Hematopoietic multipotent progenitor cell treated with erythropoietin and hydrocortisone succinate and interleukin-3 and kit ligand, for 6 days (in vitro differentiated cells): ENCODE measurements around the gene CYP26B1.

Experiments
- DNase-seq: peaks from one replicate; pipeline ENCODE4 v3.0.0-alpha.2; 2015

CYP26B1 gene

GRCh38 chr2:72154386-72154975 is 6.8 kb upstream of the CYP26B1 start:
- DNase-seq: no peak

GRCh38 chr2:72153924-72154323 is 6.3 kb upstream of the CYP26B1 start:
- DNase-seq: no peak

- DNase-seq: no peak
These were observed 5.5 kb upstream of the CYP26B1 start for GRCh38 chr2:72153026-72153791.

- DNase-seq: no peak
These were observed 3.2 kb upstream of the CYP26B1 start for GRCh38 chr2:72150861-72151356.

- peak; percentile 82 for DNase-seq
These were observed 2.6 kb upstream of the CYP26B1 start for GRCh38 chr2:72150157-72150860.

DNA sequence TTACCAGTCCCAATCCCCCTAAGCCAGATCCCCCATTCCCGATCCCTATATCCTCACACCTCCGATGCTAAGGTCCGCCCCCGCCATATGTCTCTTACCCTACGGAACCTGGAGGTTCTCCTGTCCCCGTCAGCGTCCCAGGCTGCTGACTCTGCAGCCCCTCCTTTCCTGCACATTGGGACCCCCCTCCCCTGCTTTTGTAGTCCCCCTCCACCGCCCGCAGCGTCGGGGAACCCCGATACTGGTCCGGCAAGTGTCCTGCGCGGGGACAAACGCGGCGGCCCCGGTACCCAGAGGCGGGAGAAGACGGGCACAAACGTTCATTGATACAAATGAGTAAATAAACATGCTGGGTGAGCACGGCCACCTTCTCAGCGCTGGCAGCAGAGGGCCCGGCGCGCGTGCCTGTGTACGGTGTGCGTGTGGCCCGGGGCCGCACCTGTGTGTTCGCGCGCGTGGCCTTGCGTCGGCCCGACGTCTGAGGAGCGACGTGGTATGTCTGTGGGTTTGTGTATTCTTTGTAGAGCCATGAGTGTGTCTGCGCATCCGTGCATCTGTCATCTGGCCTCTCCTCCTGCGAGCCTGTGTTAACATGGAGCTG is 2.0 kb upstream of the CYP26B1 start:
- DNase-seq: no peak

DNA sequence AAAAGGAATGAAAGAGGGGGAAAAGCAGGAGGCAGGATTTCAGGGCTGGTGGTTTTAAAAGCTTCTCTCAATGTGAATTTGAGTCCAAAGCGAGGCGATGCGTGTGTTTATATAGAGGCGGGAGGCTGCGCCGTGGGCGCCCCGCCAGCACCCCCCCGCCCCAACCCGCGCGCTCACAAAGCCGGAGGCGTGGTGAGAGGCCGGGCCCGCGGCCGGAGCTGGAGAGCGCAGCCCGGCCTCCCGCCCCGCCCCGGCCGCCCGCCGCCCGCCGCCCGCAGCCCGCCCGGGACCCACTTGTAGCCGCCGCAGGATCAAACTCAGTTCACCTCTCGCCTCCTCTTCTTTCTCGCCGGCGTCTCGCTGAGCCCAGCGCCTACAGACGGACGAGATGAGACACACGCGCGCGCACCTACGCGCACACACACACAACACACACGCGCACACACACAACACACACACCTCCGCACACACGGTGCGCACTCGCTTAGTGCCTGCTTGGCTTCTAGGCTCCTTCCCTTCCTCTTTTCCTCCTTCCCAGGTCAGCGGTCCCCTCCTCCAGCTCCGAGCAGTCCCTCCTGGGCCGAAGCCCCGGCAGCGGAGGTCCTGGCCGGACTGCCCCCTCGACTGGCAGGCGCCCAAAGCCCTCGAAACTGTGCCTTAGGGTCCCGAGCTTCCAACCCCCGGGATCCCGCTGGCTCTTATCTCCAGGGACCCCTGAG is 1.3 kb upstream of the CYP26B1 start:
- DNase-seq: peak; percentile 24

GRCh38 chr2:72148003-72148836 is 558 bp upstream of the CYP26B1 start:
- DNase-seq: no peak

DNA sequence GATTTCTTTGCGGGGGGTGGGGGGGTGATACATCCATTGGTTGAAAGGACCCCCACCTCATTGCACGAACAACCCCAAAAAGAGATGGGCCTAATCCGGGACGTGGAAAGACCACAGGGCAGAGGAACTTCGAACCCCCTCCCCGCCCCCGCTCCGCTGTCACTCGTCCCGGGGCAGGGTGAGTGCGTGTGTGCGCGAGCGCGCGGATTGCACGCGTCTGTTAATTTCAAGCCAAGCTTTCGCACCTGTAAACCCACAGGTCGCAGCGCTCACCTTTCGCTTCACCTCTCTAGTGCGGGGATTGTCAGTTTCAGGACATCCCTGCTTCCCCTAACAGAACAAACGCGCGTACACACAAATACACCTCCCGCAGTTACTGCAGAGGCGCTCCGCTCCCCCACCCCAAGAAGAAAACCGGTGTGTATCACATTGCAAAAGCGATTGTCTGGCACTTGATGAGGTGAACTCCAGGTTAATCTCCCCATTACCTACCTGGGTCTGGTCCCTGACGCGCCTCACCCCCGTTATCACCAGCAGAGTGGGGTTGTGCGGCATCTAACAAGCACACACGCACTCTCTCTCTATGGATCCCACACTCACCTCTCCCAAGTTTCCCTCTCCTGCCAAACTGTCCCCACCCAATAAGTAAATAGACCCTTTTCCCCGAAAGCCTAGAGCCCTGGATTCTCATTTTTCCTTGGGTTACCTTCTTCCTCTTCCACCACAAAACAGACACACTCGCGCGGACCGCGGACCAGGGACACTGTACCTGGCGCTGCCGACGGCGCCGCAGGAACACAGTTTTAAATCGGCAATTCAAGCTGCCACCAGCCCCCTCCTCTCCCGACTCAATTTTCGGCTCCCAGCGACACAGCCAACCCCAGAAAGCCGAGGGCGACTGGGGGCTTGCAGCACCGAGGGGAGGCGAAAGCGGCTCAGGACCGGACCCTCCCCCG is 1.0 kb downstream of the CYP26B1 start:
- no peak for DNase-seq

DNA sequence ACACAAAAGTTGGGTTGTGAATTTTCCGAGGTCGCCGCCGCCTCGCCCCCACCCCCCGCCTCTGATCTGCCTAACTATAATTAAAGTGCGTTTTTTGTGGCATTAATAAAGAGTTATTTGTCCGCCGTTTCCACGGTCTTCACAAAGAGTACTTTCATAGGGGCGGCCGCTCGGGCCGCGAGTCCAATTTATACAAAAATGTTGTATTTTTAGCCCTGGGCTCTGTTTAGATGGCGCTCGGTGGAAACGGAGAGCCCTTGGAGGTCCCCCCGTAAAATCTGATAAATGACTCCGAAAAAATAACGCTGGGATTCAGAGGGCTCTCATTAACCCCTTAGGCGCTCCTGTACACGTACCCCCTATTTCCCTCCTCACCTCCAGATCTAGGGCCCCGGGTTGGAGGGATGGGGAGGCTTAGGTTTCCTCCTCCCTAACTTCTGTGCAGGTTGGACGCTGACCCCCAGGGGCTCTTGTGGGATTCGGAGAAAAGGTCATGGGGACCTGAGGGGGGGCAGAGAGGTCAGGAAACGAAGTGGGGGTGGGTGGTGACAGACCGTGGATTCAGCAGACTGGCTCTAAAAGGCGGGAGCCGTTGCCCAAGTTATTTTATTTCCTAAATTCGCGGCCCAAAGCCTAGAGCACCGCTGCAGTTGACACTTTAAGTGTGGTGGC is 1.9 kb downstream of the CYP26B1 start:
- DNase-seq: no peak

GRCh38 chr2:72145289-72145657 is 2.4 kb downstream of the CYP26B1 start:
- DNase-seq: peak; percentile 21

- DNase-seq: no peak
These were observed 2.9 kb downstream of the CYP26B1 start for GRCh38 chr2:72144632-72145288.

DNA sequence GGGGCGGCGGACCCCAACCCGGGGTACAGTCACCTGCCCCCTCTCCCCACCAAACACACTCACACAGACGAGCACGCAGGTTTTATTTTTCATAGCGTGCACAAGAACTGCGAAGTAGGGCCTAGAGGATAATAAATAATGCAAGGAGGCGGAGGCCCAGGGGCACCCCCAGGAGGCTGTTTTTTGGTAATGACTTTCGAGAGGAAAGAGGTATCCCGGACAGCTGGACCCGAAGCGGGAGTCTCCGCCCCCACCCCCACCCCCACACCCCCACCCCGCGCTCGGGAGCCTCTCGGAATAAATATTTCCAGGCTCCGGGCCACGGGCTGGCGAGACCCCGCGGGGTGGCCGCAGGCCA is 3.4 kb downstream of the CYP26B1 start:
- DNase-seq: no peak

- no peak for DNase-seq
These were observed 4.0 kb downstream of the CYP26B1 start for GRCh38 chr2:72143441-72144273.

GRCh38 chr2:72142570-72143440 is 4.9 kb downstream of the CYP26B1 start:
- peak; percentile 37 for DNase-seq

- no peak for DNase-seq
These were observed 5.7 kb downstream of the CYP26B1 start for GRCh38 chr2:72141881-72142451.

- DNase-seq: no peak
These were observed 6.5 kb downstream of the CYP26B1 start for GRCh38 chr2:72141032-72141645.
